SK-N-SH treated with all-trans-retinoic acid at 6 μM for 48 hours (cell line): ENCODE results near the gene PCYT1B.

ENCODE experiments used
- ATAC-seq: fragments of 200-7000 bp; cut with Tn5 transposase; 3 replicates; pipeline ENCODE4 v1.9.1; 2020; ENCODE audit warnings: mild to moderate bottlenecking, moderate library complexity
- ARNTL ChIP-seq: fragments of 450-650 bp; formaldehyde crosslinking; IDR thresholded peaks from 2 replicates; pipeline ENCODE4 v1.5.0; 2020; ENCODE audit warnings: low read depth, mild to moderate bottlenecking, moderate library complexity, borderline replicate concordance
- BACH2 ChIP-seq: fragments of 250-450 bp; sonication (Bioruptor Pico); IDR thresholded peaks from 2 replicates; pipeline ENCODE4 v1.9.0; 2021; ENCODE audit warnings: mild to moderate bottlenecking, borderline replicate concordance
- CSDC2 ChIP-seq: fragments of 250-450 bp; sonication (Bioruptor Pico); IDR thresholded peaks from 2 replicates; pipeline ENCODE4 v1.5.0; 2020; ENCODE audit warnings: mild to moderate bottlenecking, moderate library complexity
- ESRRG ChIP-seq: fragments of 250-450 bp; sonication (Bioruptor Pico); IDR thresholded peaks from 2 replicates; pipeline ENCODE4 v1.6.1; 2021; ENCODE audit warnings: mild to moderate bottlenecking
- ISL1 ChIP-seq: fragments of 250-450 bp; sonication (Bioruptor Pico); IDR thresholded peaks from 2 replicates; pipeline ENCODE4 v2.1.2; 2022; ENCODE audit warnings: mild to moderate bottlenecking, moderate library complexity
- PPARA ChIP-seq: fragments of 250-450 bp; sonication (Bioruptor Pico); IDR thresholded peaks from 2 replicates; pipeline ENCODE4 v1.5.0; 2020; ENCODE audit warnings: mild to moderate bottlenecking, borderline replicate concordance
- RARB ChIP-seq: fragments of 250-450 bp; sonication (Bioruptor Pico); IDR thresholded peaks from 2 replicates; pipeline ENCODE4 v1.8.0; 2021; ENCODE audit warnings: mild to moderate bottlenecking, moderate library complexity
- SNAI2 ChIP-seq: fragments of 250-450 bp; sonication (Bioruptor Pico); IDR thresholded peaks from 2 replicates; pipeline ENCODE4 v1.5.0; 2020; ENCODE audit warnings: mild to moderate bottlenecking, moderate library complexity
- TCF4 ChIP-seq: fragments of 250-450 bp; sonication (Bioruptor Pico); IDR thresholded peaks from 2 replicates; pipeline ENCODE4 v1.8.0; 2021; ENCODE audit warnings: mild to moderate bottlenecking, moderate library complexity, borderline replicate concordance
- TOX ChIP-seq: fragments of 250-450 bp; sonication (Bioruptor Pico); IDR thresholded peaks from 2 replicates; pipeline ENCODE4 v1.8.0; 2021; ENCODE audit warnings: mild to moderate bottlenecking, moderate library complexity, borderline replicate concordance
- ZC3H10 ChIP-seq: fragments of 250-450 bp; sonication (Bioruptor Pico); IDR thresholded peaks from 2 replicates; pipeline ENCODE4 v1.5.1; 2021; ENCODE audit warnings: mild to moderate bottlenecking, moderate library complexity
- ZFP3 ChIP-seq: fragments of 250-450 bp; sonication (Bioruptor Pico); IDR thresholded peaks from 2 replicates; pipeline ENCODE4 v1.5.0; 2020; ENCODE audit warnings: mild to moderate bottlenecking, moderate library complexity
- ZFP30 ChIP-seq: fragments of 450-650 bp; formaldehyde crosslinking; IDR thresholded peaks from 2 replicates; pipeline ENCODE4 v1.5.0; 2022; ENCODE audit warnings: mild to moderate bottlenecking, moderate library complexity
- ZNF565 ChIP-seq: fragments of 450-650 bp; formaldehyde crosslinking; conservative IDR thresholded peaks from 2 replicates; pipeline ENCODE4 v1.5.0; 2020; ENCODE audit warnings: low read depth, mild to moderate bottlenecking, moderate library complexity
- ZNF70 ChIP-seq: fragments of 450-650 bp; formaldehyde crosslinking; IDR thresholded peaks from 2 replicates; pipeline ENCODE4 v1.5.0; 2020; ENCODE audit warnings: mild to moderate bottlenecking, moderate library complexity
- ZNF8 ChIP-seq: fragments of 450-650 bp; formaldehyde crosslinking; IDR thresholded peaks from 2 replicates; pipeline ENCODE4 v1.5.0; 2020; ENCODE audit warnings: mild to moderate bottlenecking, moderate library complexity
- TF ChIP-seq, protein P1 (sequence below): fragments of 250-450 bp; sonication (Bioruptor Pico); IDR thresholded peaks from 2 replicates; pipeline ENCODE4 v1.8.0; 2021; ENCODE audit warnings: low read depth, mild to moderate bottlenecking, moderate library complexity, borderline replicate concordance
- TF ChIP-seq, protein P2 (sequence below): fragments of 250-450 bp; sonication (Bioruptor Pico); IDR thresholded peaks from 2 replicates; pipeline ENCODE4 v1.8.0; 2020; ENCODE audit warnings: mild to moderate bottlenecking, moderate library complexity, borderline replicate concordance
- TF ChIP-seq, protein P3 (sequence below): fragments of 250-450 bp; sonication (Bioruptor Pico); IDR thresholded peaks from 2 replicates; pipeline ENCODE4 v1.5.0; 2020; ENCODE audit warnings: mild to moderate bottlenecking, moderate library complexity
- TF ChIP-seq, protein P4 (sequence below): fragments of 250-450 bp; sonication (Bioruptor Pico); IDR thresholded peaks from 2 replicates; pipeline ENCODE4 v1.5.1; 2021; ENCODE audit warnings: mild to moderate bottlenecking, moderate library complexity

The PCYT1B gene

DNA sequence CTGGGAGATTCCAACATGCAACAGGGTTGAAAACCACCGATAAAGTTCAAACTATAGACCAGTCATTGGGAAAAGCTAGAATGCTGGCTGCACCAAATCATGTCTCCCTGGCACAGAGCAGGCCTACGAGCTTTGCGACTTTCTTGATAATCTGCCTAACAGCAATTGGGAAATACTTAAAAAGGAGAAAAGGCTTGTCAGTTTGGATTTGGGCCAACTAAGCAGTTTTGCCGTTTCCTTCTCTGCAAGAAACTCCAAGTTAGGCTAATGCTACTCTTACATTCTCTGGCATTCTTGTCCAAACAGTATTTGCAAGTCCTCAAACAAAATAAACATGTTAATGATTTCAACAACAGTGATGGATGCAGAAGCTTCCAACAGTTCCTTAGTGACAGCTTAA, 94.1 kb downstream of the PCYT1B start:
- no peak for TF ChIP-seq SNAI2 (CRISPR knock-in tag)
- TF ChIP-seq ZNF565 (CRISPR knock-in tag), result no peak
- no peak for TF ChIP-seq ISL1 (CRISPR knock-in tag)
- TF ChIP-seq CSDC2, result no peak
- no peak for TF ChIP-seq TCF4 (CRISPR knock-in tag)
- no peak for TF ChIP-seq ZC3H10 (CRISPR knock-in tag)
- no peak for TF ChIP-seq TOX (CRISPR knock-in tag)
- ATAC-seq, result no peak

DNA sequence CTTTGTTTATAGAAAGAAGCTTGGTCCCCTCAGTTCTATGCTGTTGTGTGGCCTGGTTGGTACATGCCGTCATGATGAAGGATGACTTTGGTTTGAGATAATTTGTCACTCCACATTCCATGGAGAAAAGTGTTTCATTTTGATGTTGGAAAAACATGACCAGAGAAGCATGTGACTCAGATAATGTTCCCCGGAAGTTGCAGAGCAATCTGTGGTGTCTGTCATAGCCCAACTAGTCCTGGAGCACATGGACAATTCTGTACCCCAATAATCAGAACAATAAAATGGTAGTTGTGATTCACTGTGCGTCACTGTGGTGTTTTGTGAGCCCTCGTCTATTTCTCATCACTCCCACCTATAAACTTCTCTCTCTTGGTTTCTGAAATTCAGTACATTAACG, 97.0 kb downstream of the PCYT1B start:
- no peak for TF ChIP-seq ZFP30
- TF ChIP-seq, protein P1, sequence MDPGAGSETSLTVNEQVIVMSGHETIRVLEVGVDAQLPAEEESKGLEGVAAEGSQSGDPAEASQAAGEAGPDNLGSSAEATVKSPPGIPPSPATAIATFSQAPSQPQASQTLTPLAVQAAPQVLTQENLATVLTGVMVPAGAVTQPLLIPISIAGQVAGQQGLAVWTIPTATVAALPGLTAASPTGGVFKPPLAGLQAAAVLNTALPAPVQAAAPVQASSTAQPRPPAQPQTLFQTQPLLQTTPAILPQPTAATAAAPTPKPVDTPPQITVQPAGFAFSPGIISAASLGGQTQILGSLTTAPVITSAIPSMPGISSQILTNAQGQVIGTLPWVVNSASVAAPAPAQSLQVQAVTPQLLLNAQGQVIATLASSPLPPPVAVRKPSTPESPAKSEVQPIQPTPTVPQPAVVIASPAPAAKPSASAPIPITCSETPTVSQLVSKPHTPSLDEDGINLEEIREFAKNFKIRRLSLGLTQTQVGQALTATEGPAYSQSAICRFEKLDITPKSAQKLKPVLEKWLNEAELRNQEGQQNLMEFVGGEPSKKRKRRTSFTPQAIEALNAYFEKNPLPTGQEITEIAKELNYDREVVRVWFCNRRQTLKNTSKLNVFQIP (CRISPR knock-in tag), result no peak
- no peak for TF ChIP-seq RARB (CRISPR knock-in tag)
- TF ChIP-seq, protein P2, sequence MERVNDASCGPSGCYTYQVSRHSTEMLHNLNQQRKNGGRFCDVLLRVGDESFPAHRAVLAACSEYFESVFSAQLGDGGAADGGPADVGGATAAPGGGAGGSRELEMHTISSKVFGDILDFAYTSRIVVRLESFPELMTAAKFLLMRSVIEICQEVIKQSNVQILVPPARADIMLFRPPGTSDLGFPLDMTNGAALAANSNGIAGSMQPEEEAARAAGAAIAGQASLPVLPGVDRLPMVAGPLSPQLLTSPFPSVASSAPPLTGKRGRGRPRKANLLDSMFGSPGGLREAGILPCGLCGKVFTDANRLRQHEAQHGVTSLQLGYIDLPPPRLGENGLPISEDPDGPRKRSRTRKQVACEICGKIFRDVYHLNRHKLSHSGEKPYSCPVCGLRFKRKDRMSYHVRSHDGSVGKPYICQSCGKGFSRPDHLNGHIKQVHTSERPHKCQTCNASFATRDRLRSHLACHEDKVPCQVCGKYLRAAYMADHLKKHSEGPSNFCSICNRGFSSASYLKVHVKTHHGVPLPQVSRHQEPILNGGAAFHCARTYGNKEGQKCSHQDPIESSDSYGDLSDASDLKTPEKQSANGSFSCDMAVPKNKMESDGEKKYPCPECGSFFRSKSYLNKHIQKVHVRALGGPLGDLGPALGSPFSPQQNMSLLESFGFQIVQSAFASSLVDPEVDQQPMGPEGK, result no peak
- TF ChIP-seq ISL1 (CRISPR knock-in tag), result no peak
- no peak for TF ChIP-seq PPARA (CRISPR knock-in tag)
- no peak for TF ChIP-seq ZNF70
- no peak for TF ChIP-seq TCF4 (CRISPR knock-in tag)
- TF ChIP-seq ESRRG (CRISPR knock-in tag), result no peak
- no peak for ATAC-seq

DNA sequence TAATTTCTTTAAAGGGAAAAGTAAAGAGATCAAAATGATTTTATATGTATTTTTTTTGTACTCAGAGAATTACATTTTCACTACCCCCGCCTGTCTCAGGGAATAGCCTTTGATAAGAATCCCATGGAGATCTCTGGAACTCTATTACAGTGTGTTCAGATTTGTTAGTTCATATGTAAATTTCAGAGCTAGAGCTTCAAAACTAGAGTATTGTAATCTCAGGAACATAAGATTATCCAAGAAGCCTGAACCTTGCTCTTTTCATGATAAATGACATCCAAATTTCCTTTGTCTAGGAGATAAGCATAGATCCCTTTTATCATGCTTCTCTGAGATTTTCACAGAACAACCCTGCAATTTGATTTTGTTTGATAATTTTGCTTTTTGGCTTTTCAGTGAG, 99.2 kb downstream of the PCYT1B start:
- no peak for ATAC-seq
- TF ChIP-seq, protein P1 (CRISPR knock-in tag), result no peak
- TF ChIP-seq ARNTL (CRISPR knock-in tag) (no peak), ZNF565 (CRISPR knock-in tag) (no peak), BACH2 (CRISPR knock-in tag) (no peak), PPARA (CRISPR knock-in tag) (no peak), ZNF70 (no peak), ZC3H10 (CRISPR knock-in tag) (no peak), TCF4 (CRISPR knock-in tag) (no peak), SNAI2 (CRISPR knock-in tag) (no peak), ESRRG (CRISPR knock-in tag) (no peak)
- TF ChIP-seq, protein P3, sequence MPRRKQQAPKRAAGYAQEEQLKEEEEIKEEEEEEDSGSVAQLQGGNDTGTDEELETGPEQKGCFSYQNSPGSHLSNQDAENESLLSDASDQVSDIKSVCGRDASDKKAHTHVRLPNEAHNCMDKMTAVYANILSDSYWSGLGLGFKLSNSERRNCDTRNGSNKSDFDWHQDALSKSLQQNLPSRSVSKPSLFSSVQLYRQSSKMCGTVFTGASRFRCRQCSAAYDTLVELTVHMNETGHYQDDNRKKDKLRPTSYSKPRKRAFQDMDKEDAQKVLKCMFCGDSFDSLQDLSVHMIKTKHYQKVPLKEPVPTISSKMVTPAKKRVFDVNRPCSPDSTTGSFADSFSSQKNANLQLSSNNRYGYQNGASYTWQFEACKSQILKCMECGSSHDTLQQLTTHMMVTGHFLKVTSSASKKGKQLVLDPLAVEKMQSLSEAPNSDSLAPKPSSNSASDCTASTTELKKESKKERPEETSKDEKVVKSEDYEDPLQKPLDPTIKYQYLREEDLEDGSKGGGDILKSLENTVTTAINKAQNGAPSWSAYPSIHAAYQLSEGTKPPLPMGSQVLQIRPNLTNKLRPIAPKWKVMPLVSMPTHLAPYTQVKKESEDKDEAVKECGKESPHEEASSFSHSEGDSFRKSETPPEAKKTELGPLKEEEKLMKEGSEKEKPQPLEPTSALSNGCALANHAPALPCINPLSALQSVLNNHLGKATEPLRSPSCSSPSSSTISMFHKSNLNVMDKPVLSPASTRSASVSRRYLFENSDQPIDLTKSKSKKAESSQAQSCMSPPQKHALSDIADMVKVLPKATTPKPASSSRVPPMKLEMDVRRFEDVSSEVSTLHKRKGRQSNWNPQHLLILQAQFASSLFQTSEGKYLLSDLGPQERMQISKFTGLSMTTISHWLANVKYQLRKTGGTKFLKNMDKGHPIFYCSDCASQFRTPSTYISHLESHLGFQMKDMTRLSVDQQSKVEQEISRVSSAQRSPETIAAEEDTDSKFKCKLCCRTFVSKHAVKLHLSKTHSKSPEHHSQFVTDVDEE (CRISPR knock-in tag), result no peak
- TF ChIP-seq, protein P4, sequence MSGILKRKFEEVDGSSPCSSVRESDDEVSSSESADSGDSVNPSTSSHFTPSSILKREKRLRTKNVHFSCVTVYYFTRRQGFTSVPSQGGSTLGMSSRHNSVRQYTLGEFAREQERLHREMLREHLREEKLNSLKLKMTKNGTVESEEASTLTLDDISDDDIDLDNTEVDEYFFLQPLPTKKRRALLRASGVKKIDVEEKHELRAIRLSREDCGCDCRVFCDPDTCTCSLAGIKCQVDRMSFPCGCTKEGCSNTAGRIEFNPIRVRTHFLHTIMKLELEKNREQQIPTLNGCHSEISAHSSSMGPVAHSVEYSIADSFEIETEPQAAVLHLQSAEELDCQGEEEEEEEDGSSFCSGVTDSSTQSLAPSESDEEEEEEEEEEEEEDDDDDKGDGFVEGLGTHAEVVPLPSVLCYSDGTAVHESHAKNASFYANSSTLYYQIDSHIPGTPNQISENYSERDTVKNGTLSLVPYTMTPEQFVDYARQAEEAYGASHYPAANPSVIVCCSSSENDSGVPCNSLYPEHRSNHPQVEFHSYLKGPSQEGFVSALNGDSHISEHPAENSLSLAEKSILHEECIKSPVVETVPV (CRISPR knock-in tag), result no peak

DNA sequence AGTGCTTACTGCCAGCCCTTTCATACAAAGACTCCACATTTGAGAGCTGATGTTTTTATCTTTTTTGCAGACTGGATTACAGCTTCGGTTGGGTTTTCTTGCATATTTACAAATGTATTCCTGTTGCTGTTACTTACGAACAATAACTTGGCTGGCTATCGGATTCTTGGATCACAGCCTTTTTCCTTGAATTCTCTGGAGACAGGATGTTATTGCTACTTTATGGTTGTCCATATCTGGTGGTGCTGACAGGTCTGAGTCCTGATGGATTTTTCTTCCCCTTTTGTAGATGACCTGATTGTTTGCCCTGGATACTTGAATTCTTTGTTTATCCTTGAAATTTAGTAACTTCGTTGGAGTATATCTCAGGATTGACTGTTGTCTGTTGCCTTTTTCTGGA, 104.4 kb downstream of the PCYT1B start:
- no peak for TF ChIP-seq ZFP3 (CRISPR knock-in tag)
- TF ChIP-seq ARNTL (CRISPR knock-in tag), result no peak
- no peak for TF ChIP-seq BACH2 (CRISPR knock-in tag)
- TF ChIP-seq TOX (CRISPR knock-in tag), result no peak
- no peak for TF ChIP-seq PPARA (CRISPR knock-in tag)
- TF ChIP-seq ZNF8, result no peak
- no peak for TF ChIP-seq ESRRG (CRISPR knock-in tag)
- TF ChIP-seq RARB (CRISPR knock-in tag), result no peak
- no peak for ATAC-seq
